Suppressor macrophage treated with lipopolysaccharide for 4 hours (primary cell): Measurements from ENCODE around the gene VPS50.
"Not testable (repeated sequence)": the region's sequence is repeated elsewhere in the genome, so short reads cannot be mapped to it uniquely, and the experiment has no call there.

Source experiments
- DNase-seq: peaks from one replicate; pipeline ENCODE4 v3.0.0-alpha.2; 2020

Gene VPS50

GRCh38 chr7:93245525-93246432 lies 13.6 kb downstream of the VPS50 start:
- peak; percentile 27 for DNase-seq

- DNase-seq = no peak
These were observed 17.5 kb downstream of the VPS50 start for GRCh38 chr7:93249491-93250148.

DNA sequence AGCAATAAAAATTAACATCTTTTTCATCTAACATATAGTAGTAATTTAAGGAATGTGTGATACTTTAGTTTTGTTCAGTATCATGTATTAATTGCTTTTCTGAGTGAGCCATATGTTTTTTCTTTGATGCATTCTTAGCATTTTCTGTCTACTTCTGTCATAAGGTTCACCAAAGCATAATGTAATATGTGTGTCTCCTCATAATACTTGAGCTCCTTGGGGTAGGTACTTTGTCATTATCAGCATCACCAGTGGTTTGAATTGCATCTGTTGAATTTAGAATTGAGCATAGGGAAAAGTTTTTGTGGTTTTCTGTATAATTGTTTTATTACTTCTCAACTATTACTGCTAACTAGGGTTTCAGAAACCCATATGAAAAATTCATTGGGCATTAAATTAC lies 26.5 kb downstream of the VPS50 start:
- no peak for DNase-seq

- no peak for DNase-seq
These were observed 30.4 kb downstream of the VPS50 start for GRCh38 chr7:93262535-93262934.

- DNase-seq = no peak
These were observed 33.1 kb downstream of the VPS50 start for GRCh38 chr7:93265220-93265619.

DNA sequence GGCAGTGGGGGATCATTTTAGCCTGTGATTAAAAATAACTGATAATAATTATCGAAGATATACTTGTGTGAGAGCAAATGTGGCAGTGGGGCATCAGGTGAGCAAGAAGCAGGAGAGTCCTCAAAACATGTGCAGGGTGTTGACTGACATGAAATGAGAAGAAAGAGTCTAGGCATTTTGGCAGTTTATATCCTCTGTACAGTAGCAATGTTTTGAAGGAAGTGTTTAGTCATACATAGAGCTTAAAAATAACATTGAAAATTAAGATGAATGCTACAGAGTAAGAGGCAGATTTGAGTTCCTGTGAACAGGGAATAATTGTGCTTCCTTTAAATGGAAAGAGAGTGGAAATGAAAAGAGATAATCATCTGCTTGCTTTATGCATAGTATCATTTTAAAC lies 47.4 kb downstream of the VPS50 start:
- DNase-seq = no peak

- no peak for DNase-seq
These were observed 52.7 kb downstream of the VPS50 start for GRCh38 chr7:93284908-93285307.

- no peak for DNase-seq
These were observed 61.1 kb downstream of the VPS50 start for GRCh38 chr7:93293229-93293628.

DNA sequence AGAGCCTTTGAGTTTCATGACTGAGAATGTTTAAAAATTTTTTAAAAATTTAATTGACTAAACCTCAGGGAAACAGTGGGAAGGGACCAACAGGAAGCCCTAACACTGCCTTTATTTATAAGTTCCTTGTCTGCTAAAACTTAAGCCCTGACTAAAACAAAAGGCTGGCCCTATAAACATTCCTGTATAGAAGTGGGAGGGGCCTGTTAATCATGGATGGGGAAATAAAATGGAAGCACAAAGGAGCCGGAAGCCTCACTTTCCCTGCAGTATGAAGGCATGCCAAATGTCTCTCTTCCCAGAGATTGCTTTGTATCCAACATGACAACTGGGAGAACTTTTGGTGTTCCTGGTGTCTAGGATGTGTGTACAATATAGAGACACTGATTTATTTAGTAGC lies 66.0 kb downstream of the VPS50 start:
- no peak for DNase-seq

DNA sequence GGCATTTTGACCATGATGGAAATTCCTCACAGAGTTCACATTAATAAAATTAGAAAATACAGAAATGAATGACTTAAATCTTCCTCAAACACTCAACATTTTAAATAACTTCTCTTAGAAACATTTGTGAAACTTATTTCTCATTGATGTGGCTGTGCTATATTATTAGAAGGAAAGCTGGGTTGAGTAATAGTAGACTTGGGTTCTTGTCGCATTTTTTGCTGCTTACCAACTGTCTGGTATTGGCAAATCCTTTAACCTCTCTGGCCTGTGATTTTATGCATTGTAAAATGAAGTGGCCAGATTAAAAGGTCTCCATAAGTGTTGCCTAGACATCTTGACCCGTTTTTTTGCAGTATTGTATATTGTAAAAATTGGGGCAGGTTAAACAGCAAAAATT lies 66.5 kb downstream of the VPS50 start:
- no peak for DNase-seq

DNA sequence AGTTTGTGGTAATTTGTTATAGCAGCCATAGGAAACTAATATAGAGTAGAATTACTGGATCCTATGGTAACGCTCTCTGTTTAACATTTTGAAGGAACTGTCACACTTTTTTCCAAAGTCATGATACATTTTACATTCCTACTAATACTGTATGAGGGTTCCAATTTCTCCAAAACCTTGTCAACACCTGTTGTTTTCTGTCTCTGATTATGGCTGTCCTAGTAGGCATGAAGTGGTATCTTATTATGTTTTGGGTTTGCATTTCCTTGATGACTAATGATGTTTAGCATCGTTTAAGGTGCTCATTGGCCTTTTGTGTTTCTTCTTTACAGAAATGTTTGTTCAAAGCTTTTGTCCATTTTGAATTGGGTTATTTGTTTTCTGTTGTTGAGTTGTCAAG lies 69.6 kb downstream of the VPS50 start:
- DNase-seq = no peak

GRCh38 chr7:93307131-93307660 lies 75.0 kb downstream of the VPS50 start:
- DNase-seq = no peak

- DNase-seq = no peak
These were observed 75.8 kb downstream of the VPS50 start for GRCh38 chr7:93307943-93308342.

DNA sequence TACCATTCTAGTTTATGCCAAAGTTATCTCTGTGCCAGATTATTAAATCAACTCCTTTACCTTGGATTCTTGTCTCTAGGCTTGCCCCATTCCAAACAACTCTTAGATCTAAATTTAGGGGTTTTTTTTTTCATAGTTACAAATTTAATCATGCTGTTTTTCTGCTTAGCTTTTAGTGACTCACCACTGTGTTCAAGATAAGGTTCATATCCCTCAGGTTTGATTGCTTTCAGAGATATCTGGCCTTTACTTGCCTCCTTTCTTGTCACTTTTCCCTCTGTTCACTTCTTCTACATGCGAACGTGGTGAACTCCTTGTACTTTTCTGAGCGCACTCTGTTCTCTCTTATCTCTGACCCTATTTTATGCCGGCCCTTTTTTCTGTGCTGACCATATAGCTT lies 78.2 kb downstream of the VPS50 start:
- no peak for DNase-seq

DNA sequence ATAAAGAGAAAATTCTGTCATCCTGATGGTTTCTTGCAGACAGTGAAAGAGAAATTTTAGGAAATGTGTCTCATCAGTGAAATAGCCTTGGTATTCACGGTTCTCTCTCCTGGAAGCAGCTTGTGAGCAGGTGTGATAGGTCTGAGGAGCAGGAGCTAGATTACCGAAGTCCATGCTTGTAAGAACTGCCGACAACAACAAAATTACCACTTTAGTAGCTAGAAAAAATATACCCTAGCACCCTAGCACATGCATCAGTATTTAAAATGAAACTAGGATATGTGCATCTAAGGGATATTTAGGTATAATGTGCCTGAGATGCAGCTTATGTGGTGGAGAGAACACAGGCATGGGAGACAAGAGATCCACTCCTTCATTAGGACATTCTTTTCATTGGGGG lies 82.3 kb downstream of the VPS50 start:
- DNase-seq = no peak

- no peak for DNase-seq
These were observed 83.7 kb downstream of the VPS50 start for GRCh38 chr7:93315896-93316295.

DNA sequence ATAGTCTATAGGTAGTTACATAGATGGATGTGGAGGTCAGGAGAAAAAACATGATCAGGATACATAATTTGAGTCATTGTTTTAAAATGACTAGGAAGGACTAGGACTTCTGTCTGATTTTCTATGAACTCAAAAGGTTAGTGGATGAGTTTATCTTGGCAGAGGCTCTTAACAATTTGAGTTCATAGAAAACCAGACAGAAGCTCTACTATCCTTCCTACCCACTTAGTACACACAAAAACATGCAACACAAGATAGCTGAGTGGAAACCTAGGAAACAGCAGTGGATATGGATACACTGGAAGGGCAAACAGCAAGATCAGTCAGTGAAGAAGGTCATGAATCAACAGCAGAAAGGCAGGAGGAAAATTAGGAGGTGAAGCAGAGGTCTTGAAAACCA lies 84.6 kb downstream of the VPS50 start:
- no peak for DNase-seq

DNA sequence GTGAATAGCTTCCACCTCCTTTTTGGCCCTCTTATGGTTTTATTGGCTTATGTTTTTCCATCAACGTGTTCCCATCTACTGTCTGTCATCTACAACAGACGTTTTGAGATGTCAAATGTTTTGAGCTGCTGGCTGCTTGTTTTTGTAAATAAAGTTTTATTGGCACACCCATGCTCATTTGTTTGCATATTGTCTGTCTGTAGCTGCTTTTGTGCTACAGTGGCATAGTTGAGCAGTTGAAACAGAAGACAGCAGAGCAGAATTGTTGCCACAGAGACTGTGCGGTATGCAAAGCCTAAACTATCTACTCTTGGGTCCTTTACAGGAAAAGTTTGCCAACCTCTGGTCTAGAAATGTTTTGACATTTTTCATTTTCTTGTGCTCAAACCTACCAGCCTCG lies 88.7 kb downstream of the VPS50 start:
- DNase-seq = no peak

- DNase-seq = not testable (repeated sequence)
These were observed 94.1 kb downstream of the VPS50 start for GRCh38 chr7:93326291-93326690.

DNA sequence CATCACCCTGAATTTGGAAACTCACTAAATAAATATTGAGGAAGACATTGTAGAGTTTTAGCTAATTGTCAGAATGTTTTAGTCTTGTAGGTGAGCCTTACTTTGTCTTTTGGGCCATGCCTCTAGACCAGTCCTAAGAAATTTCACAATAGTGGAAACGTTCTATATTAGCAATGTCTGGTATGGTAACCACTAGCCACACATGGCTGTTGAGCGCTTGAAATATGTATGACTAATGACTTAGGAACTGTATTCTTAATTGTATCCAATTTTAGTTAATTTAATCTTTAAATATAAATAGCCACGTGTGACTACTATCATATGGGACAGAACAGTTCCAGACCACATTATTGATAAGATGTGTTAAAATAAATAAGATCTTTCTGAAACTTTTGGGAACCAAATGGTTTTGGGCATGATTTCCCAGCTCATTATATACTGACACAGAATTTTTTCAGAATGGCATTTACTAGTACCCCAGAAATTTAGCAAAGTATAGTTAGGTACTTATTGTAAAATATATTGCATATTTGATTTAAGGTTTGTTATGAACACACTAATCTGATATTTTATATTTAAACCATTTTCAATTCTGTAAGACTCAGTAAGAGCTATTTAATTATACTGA lies 95.0 kb downstream of the VPS50 start:
- DNase-seq = no peak

DNA sequence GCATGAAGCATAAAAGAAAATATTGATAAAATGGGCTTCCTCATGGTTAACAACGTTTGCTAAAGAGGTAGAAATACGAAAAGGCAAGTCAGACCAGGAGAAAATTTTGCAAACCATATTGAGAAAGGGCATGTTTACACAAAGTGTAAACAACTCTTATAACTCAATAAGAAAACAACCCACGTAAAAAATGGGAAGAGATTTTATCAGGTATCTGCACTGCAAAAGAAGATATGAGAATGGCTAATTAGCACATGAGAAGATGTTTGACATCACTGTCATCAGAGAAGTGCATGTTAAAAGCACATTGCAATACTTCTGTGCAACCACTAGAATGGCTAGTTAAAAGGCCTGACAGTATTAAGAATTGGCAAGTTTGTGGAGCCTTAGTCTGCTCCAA lies 99.5 kb downstream of the VPS50 start:
- no peak for DNase-seq

GRCh38 chr7:93332172-93332571 lies 100.0 kb downstream of the VPS50 start:
- no peak for DNase-seq

DNA sequence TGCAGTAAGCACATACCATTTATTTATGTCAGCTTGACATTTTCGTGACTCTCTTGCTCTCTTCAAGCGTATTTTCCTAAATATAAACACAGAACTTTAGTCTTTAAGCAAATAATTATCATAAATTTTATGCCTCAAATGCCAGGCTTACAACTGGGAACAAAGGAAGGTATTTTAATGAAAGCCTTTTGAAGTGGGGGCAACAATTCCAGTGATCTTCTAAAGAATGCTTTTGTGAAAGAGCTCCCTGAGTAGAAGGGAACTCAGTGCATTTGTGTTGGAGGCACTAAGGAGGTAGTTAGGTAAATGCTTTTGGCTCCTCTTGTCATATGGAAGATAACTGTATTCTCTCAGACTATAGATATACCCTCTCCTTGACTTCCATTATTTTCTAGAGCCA lies 104.9 kb downstream of the VPS50 start:
- no peak for DNase-seq

DNA sequence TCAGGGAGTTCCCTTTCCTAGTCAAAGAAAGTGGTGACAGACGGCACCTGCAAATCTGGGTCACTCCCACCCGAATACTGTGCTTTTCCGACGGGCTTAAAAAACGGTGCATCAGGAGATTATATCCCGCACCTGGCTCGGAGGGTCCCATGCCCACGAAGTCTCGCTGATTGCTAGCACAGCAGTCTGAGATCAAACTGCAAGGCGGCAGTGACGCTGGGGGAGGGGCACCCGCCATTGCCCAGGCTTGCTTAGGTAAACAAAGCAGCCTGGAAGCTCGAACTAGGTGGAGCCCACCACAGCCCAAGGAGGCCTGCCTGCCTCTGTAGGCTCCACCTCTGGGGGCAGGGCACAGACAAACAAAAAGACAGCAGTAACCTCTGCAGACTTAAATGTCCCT lies 110.0 kb downstream of the VPS50 start:
- DNase-seq = not testable (repeated sequence)
